Placental epithelial cell (primary cell): Measurements from ENCODE around the gene SNX5. TPM values are rescaled to one million over a fixed set of nuclear protein-coding genes. Genes with fewer than 3 reads are reported as not detected.

Experiments
- small RNA-seq: library from RNA; depleted of rRNA; stranded (forward); fragments of <200 nt; gene quantifications from one replicate; pipeline ENCODE3, GENCODE V24; 2012
- total RNA-seq: library from RNA; depleted of rRNA; stranded (reverse); fragments of >200 nt; gene quantifications from 2 replicates; pipeline ENCODE4 v1.2.3, GENCODE V29; 2012

SNX5 gene
- total RNA-seq, result 99.2 and 108 TPM in 2 replicates

GRCh38 chr20:17968366-17969277 is at the start of gene SNX5, which contains the start of gene MGME1:
SNX5 (minus strand) TSS chr20:17968794; CDS start chr20:17968425, 369 bp downstream.
MGME1 (plus strand) TSS chr20:17969018; CDS start chr20:17969860, 842 bp downstream.

Small RNAs within 50 kb of the gene (small RNA-seq; reads per million reads assigned to genes)
- gene RNU6-192P (not detected), gene SNORD17 (503 reads per million, percentile 99 among the genes with 10 or more reads in this experiment)

Other genes with a start within 250 kb of the SNX5 start
- 8.2 and 21.2 TPM in 2 replicates for gene MGME1, start 224 bp upstream of the SNX5 start, total RNA-seq
- 13.8 and 17.7 TPM in 2 replicates for gene OVOL2, start 89.1 kb upstream of the SNX5 start, total RNA-seq
- 37.2 and 37.3 TPM in 2 replicates for gene KAT14, start 169.1 kb upstream of the SNX5 start, total RNA-seq
- 11.0 and 13.4 TPM in 2 replicates for gene PET117, start 169.1 kb upstream of the SNX5 start, total RNA-seq